GM23338 (cell line): Measurements from ENCODE around the gene KCNB1. TPM values are rescaled to one million over a fixed set of nuclear protein-coding genes. Genes with fewer than 3 reads are reported as not detected.

ENCODE experiments used
- ATAC-seq: fragments of 200-7000 bp; cut with Tn5 transposase; 3 replicates; pipeline ENCODE4 v1.9.1; 2020
- DNase-seq: peaks from one replicate; pipeline ENCODE4 v3.0.0-alpha.2; 2015; ENCODE audit warnings: low spot score
- H2AFZ ChIP-seq: fragments of 200-600 bp; sonication (generic); 2 replicates; pipeline ENCODE4 v1.8.0; 2016; ENCODE audit warnings: antibody characterized with exemption, mild to moderate bottlenecking, moderate library complexity
- H3F3A ChIP-seq: fragments of 200-600 bp; sonication (generic); replicated peaks from 2 replicates; pipeline ENCODE4 v1.8.0; 2017; ENCODE audit warnings: antibody characterized with exemption, mixed run types, low read depth
- H3K27ac ChIP-seq: fragments of 200-600 bp; sonication (generic); 2 replicates; pipeline ENCODE4 v1.6.1; 2016; ENCODE audit warnings: low read depth
- H3K27me3 ChIP-seq: fragments of 200-600 bp; sonication (generic); 2 replicates; pipeline ENCODE4 v1.8.0; 2016; ENCODE audit warnings: mild to moderate bottlenecking, mixed run types, moderate library complexity; ENCODE audit not compliant: insufficient read depth
- H3K36me3 ChIP-seq: fragments of 200-600 bp; sonication (generic); 2 replicates; pipeline ENCODE4 v1.8.0; 2016; ENCODE audit warnings: mild to moderate bottlenecking; ENCODE audit not compliant: insufficient read depth
- H3K4me1 ChIP-seq: fragments of 200-600 bp; sonication (generic); 2 replicates; pipeline ENCODE4 v1.8.0; 2016; ENCODE audit warnings: mild to moderate bottlenecking, moderate library complexity; ENCODE audit not compliant: insufficient read depth
- H3K4me2 ChIP-seq: fragments of 200-600 bp; sonication (generic); 2 replicates; pipeline ENCODE4 v1.7.1; 2017; ENCODE audit warnings: mixed run types
- H3K4me3 ChIP-seq: fragments of 200-600 bp; sonication (generic); 2 replicates; pipeline ENCODE4 v1.6.1; 2016; ENCODE audit warnings: mixed run types
- H3K79me2 ChIP-seq: fragments of 200-600 bp; sonication (generic); replicated peaks from 2 replicates; pipeline ENCODE4 v1.8.0; 2017; ENCODE audit warnings: mild to moderate bottlenecking; ENCODE audit not compliant: insufficient read depth
- H3K9me2 ChIP-seq: fragments of 200-600 bp; sonication (generic); 2 replicates; pipeline ENCODE4 v1.8.0; 2017; ENCODE audit not compliant: insufficient read depth
- H4K20me1 ChIP-seq: fragments of 200-600 bp; sonication (generic); replicated peaks from 2 replicates; pipeline ENCODE4 v1.8.0; 2017; ENCODE audit warnings: mild to moderate bottlenecking; ENCODE audit not compliant: insufficient read depth
- H3K27ac Mint-ChIP-seq: 2 replicates; pipeline ENCODE4 v1.8.0; 2020; ENCODE audit warnings: inconsistent platforms, mild to moderate bottlenecking, moderate library complexity, mixed read lengths
- H3K27me3 Mint-ChIP-seq: 3 replicates; pipeline ENCODE4 v1.8.0; 2022; ENCODE audit warnings: low read depth, mild to moderate bottlenecking, moderate library complexity, mixed read lengths, inconsistent platforms; ENCODE audit not compliant: insufficient read depth, poor library complexity
- H3K36me3 Mint-ChIP-seq: 3 replicates; pipeline ENCODE4 v1.8.0; 2021; ENCODE audit warnings: low read depth, mild to moderate bottlenecking, inconsistent platforms, moderate library complexity, mixed read lengths
- H3K4me1 Mint-ChIP-seq: 3 replicates; pipeline ENCODE4 v1.8.0; 2020; ENCODE audit warnings: mild to moderate bottlenecking, inconsistent platforms, mixed read lengths
- H3K4me3 Mint-ChIP-seq: 3 replicates; pipeline ENCODE4 v1.8.0; 2021; ENCODE audit warnings: moderate library complexity, mild to moderate bottlenecking, inconsistent platforms, mixed read lengths
- H3K9me3 Mint-ChIP-seq: 3 replicates; pipeline ENCODE4 v1.8.0; 2020; ENCODE audit warnings: moderate library complexity, mild to moderate bottlenecking, inconsistent platforms, mixed read lengths
- CREB1 ChIP-seq: fragments of 250-450 bp; sonication (Bioruptor Pico); IDR thresholded peaks from 2 replicates; pipeline ENCODE4 v1.5.0; 2020; ENCODE audit warnings: low read depth, mild to moderate bottlenecking, moderate library complexity
- CTCF ChIP-seq, 2 experiments: fragments of 200-600 bp in 1 of 2; sonication (generic) in 1 of 2; conservative IDR thresholded peaks; 2 replicates each; pipeline versions ENCODE4 v1.5.1 to v1.6.1; 2016 to 2017; ENCODE audit warnings: antibody characterized with exemption in 2 of 2, low read depth in 2 of 2, mild to moderate bottlenecking in 2 of 2, moderate library complexity in 1 of 2
- ETS1 ChIP-seq: IDR thresholded peaks from 2 replicates; pipeline ENCODE4 v1.6.1; 2016; ENCODE audit warnings: antibody characterized with exemption
- EZH2 ChIP-seq: fragments of 200-600 bp; sonication (generic); IDR thresholded peaks from one replicate; pipeline ENCODE4 v1.8.0; 2017; ENCODE audit warnings: antibody characterized with exemption, mild to moderate bottlenecking, low read depth; ENCODE audit not compliant: unreplicated experiment
- EZH2phosphoT487 ChIP-seq: fragments of 200-600 bp; sonication (generic); IDR thresholded peaks from one replicate; pipeline ENCODE4 v1.8.1; 2018; ENCODE audit warnings: antibody characterized with exemption; ENCODE audit not compliant: unreplicated experiment
- JUNB ChIP-seq: IDR thresholded peaks from one replicate; pipeline ENCODE4 v1.6.1; 2016; ENCODE audit warnings: antibody characterized with exemption; ENCODE audit not compliant: unreplicated experiment
- POLR2AphosphoS5 ChIP-seq: IDR thresholded peaks from 2 replicates; pipeline ENCODE4 v1.6.1; 2016; ENCODE audit warnings: antibody characterized with exemption, low read depth
- STAT1 ChIP-seq: IDR thresholded peaks from one replicate; pipeline ENCODE4 v1.6.1; 2016; ENCODE audit warnings: antibody characterized with exemption; ENCODE audit not compliant: unreplicated experiment
- ZNF331 ChIP-seq: fragments of 250-450 bp; sonication (Bioruptor Pico); IDR thresholded peaks from 2 replicates; pipeline ENCODE4 v1.5.0; 2020; ENCODE audit warnings: low read depth, mild to moderate bottlenecking, moderate library complexity
- polyA plus RNA-seq: library from polyadenylated mRNA; unstranded; fragments of >200 nt; fragmentation: Nextera tagmentation; extraction: Ambion mirVana; gene quantifications from 2 replicates; pipeline ENCODE4 v1.2.1, GENCODE V29; 2016
- total RNA-seq: library from RNA; depleted of rRNA; stranded (reverse); fragments of >200 nt; shearing (Covaris generic); gene quantifications from 2 replicates; pipeline ENCODE4 v1.2.3, GENCODE V29; 2014

The KCNB1 gene
- total and polyA plus RNA-seq, 2 experiments from 2014 or later, result 0.28 to 0.29 TPM

GRCh38 chr20:49400410-49400809 lies 82.1 kb downstream of the KCNB1 start (continued):
- TF ChIP-seq CTCF (conservative IDR thresholded peaks at IDR 0.05; ENCODE audit: low read depth in 2 of 2), result no peak

- Mint-ChIP-seq H3K36me3 (peaks cover 10% of the 10 kb centered on the region; the same call in 2 of the 3 replicates), H3K4me3 (no peak overlapping the region), H3K4me1 (no peaks in the 10 kb centered on the region; the same call in 1 of the 3 replicates), H3K27ac (no peak overlapping the region), H3K27me3 (peaks cover 5% of the 10 kb centered on the region), H3K9me3 (peaks cover 14% of the 10 kb centered on the region)
- TF ChIP-seq EZH2phosphoT487, result no peak
- H3K4me2 ChIP-seq, result no peak overlapping the region
- peaks cover 7% of the 10 kb centered on the region; the same call in 1 of the 2 replicates for H3K9me2 ChIP-seq
- H3K27ac ChIP-seq, result no peak overlapping the region
- no peaks in the 10 kb centered on the region for H3K79me2 ChIP-seq
- peak overlapping the region; percentile 16; the same call in 1 of the 2 replicates for H2AFZ ChIP-seq
- H3K4me3 ChIP-seq, result no peak overlapping the region
- DNase-seq (no peak), ATAC-seq (no peak)
- no peaks in the 10 kb centered on the region for H3F3A ChIP-seq
- no peaks in the 10 kb centered on the region for H3K4me1 ChIP-seq
- no peaks in the 10 kb centered on the region for H4K20me1 ChIP-seq
- H3K27me3 ChIP-seq, result no peaks in the 10 kb centered on the region
- H3K36me3 ChIP-seq, result no peaks in the 10 kb centered on the region
These were observed 83.1 kb downstream of the KCNB1 start for GRCh38 chr20:49399329-49399728.

GRCh38 chr20:49398401-49399144 lies 83.9 kb downstream of the KCNB1 start:
- Histone ChIP-seq H3K36me3 (no peaks in the 10 kb centered on the region), H3K27me3 (no peaks in the 10 kb centered on the region), H3K4me1 (no peaks in the 10 kb centered on the region), H4K20me1 (no peaks in the 10 kb centered on the region), H3K4me2 (no peak overlapping the region), H3K9me2 (peaks cover 7% of the 10 kb centered on the region; the same call in 1 of the 2 replicates), H3K4me3 (no peak overlapping the region), H2AFZ (peak overlapping the region; percentile 16; the same call in 1 of the 2 replicates), H3K27ac (no peak overlapping the region), H3F3A (no peaks in the 10 kb centered on the region), H3K79me2 (no peaks in the 10 kb centered on the region)
- H3K4me3 Mint-ChIP-seq, result no peak overlapping the region
- H3K36me3 Mint-ChIP-seq, result peaks cover 10% of the 10 kb centered on the region; the same call in 2 of the 3 replicates
- H3K4me1 Mint-ChIP-seq, result no peaks in the 10 kb centered on the region; the same call in 2 of the 3 replicates
- H3K27me3 Mint-ChIP-seq, result peaks cover 5% of the 10 kb centered on the region
- H3K9me3 Mint-ChIP-seq, result peaks cover 14% of the 10 kb centered on the region
- ATAC-seq (no peak), DNase-seq (no peak)
- no peak overlapping the region for H3K27ac Mint-ChIP-seq
- TF ChIP-seq JUNB, result no peak
- TF ChIP-seq ETS1, result no peak
- no peak for TF ChIP-seq CTCF (conservative IDR thresholded peaks at IDR 0.05; ENCODE audit: low read depth in 2 of 2)
- TF ChIP-seq EZH2, result no peak
- TF ChIP-seq POLR2AphosphoS5, result no peak
- TF ChIP-seq CREB1, result no peak
- no peak for TF ChIP-seq ZNF331 (CRISPR knock-in tag)
- TF ChIP-seq STAT1, result no peak
- TF ChIP-seq EZH2phosphoT487, result no peak
